OCI-LY7 (cell line): ENCODE results near the gene DUSP14.

Source experiments
- CTCF ChIP-seq: fragments of 200-600 bp; sonication (generic); conservative IDR thresholded peaks from 2 replicates; pipeline ENCODE4 v1.5.1; 2014; ENCODE audit warnings: mild to moderate bottlenecking, antibody characterized with exemption, low read length, moderate library complexity, mixed read lengths
- EZH2phosphoT487 ChIP-seq: fragments of 200-600 bp; sonication (generic); IDR thresholded peaks from 2 replicates; pipeline ENCODE4 v1.6.1; 2018; ENCODE audit warnings: low read depth, borderline replicate concordance, mild to moderate bottlenecking, mixed run types, antibody characterized with exemption, low read length, moderate library complexity, mixed read lengths

- TF ChIP-seq CTCF: no peak
- TF ChIP-seq EZH2phosphoT487: no peak
These were observed 12.6 kb downstream of the DUSP14 start for GRCh38 chr17:37502009-37502936.
